Activated T-helper 17 cell treated with anti-CD3 and anti-CD28 coated beads, Interleukin-2, amount 50 U/mL, for 72 hours (primary cell): Measurements from ENCODE around the gene SDK2. TPM values are rescaled to one million over a fixed set of nuclear protein-coding genes. Genes with fewer than 3 reads are reported as not detected.
A peak's percentile ranks its signal among the peaks of the same experiment; 100 is the strongest.

Experiments used
- ATAC-seq: fragments of 150-1000 bp; cut with Tn5 transposase; replicated peaks from 2 replicates; pipeline ENCODE4 v1.10.0; 2021; ENCODE audit warnings: mild to moderate bottlenecking, moderate library complexity
- H3K27ac Mint-ChIP-seq: one replicate; pipeline ENCODE4 v1.8.0; 2022; ENCODE audit warnings: mixed read lengths
- H3K27me3 Mint-ChIP-seq: one replicate; pipeline ENCODE4 v1.8.0; 2022; ENCODE audit warnings: mixed read lengths
- H3K36me3 Mint-ChIP-seq: one replicate; pipeline ENCODE4 v1.8.0; 2022; ENCODE audit warnings: low read depth, mild to moderate bottlenecking, mixed read lengths
- H3K4me1 Mint-ChIP-seq: one replicate; pipeline ENCODE4 v1.8.0; 2022; ENCODE audit warnings: mixed read lengths
- H3K4me3 Mint-ChIP-seq: one replicate; pipeline ENCODE4 v1.8.0; 2022; ENCODE audit warnings: mild to moderate bottlenecking, mixed read lengths
- H3K9me3 Mint-ChIP-seq: one replicate; pipeline ENCODE4 v1.8.0; 2022; ENCODE audit warnings: mixed read lengths
- total RNA-seq, 2 donors: library from RNA; stranded (reverse); gene quantifications; one replicate each; pipeline ENCODE4 v1.2.3, GENCODE V29; 2022

SDK2 gene
- total RNA-seq, 2 donors from 2014 or later = 0.19 to 0.26 TPM

DNA sequence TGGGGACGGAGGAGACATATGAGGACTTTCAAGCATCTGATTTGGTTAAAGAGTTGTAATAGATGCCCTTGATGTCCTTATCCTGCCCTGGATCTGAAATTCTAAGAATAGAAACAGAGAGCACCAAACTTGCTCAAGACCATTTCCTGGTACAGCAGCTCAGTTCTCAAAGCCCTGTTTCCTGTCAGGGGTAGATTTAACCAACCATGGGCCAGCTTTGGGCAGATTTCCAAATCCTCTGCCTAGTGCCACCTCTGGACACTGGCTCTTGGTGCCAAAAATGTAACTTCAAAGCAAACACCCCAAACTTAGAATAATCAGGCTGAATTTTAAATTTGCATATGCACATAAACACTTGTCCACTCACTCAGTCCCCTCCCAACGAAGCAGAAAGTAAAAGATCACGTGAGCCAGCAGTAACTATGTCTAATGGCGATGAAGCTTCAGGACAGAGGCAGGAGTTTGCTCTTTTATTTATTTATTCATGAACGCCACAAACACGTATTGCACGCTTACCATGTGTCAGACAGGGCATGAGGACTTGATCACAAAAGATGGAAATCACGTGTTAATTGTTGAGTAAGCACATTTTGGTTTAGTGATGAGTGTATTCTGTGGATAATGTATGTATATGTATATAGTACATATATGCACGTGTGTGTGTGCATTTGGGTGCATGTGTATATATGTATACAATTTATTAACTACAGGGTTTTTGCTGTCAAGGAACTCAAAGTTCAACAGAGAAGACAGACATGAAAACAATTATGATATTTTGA, 23.1 kb upstream of the SDK2 start:
- peak; percentile 74 for ATAC-seq
- peak overlapping the region; percentile 58 for H3K4me3 Mint-ChIP-seq
- no peaks in the 10 kb centered on the region for H3K9me3 Mint-ChIP-seq
- no peaks in the 10 kb centered on the region for H3K27me3 Mint-ChIP-seq
- H3K36me3 Mint-ChIP-seq = no peaks in the 10 kb centered on the region
- H3K27ac Mint-ChIP-seq = peak overlapping the region; percentile 31
- H3K4me1 Mint-ChIP-seq = peaks cover 22% of the 10 kb centered on the region

DNA sequence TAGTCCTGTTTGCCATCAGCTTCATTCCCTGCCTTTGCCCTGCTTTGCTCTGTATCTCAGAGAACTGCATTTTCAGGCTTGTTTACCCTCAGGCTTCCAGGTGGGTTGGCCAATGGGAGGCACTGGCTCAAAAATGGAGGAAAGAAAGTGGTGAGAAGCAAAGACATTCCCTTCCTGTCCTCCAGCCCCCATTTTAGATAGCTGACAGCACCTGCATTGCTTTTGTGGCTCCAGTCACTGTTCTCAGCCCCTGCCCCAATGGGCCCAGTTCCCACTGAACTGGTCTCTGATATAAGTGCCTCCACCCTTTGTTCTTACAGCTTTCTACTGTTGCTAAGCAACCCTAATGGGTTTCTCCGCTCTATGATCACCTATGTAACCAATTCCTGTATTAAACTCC, 19.4 kb upstream of the SDK2 start:
- H3K27ac Mint-ChIP-seq = no peak overlapping the region
- H3K9me3 Mint-ChIP-seq = no peaks in the 10 kb centered on the region
- no peak for ATAC-seq
- H3K36me3 Mint-ChIP-seq = no peaks in the 10 kb centered on the region
- H3K4me1 Mint-ChIP-seq = peaks cover 22% of the 10 kb centered on the region
- H3K4me3 Mint-ChIP-seq = no peak overlapping the region
- H3K27me3 Mint-ChIP-seq = no peaks in the 10 kb centered on the region

DNA sequence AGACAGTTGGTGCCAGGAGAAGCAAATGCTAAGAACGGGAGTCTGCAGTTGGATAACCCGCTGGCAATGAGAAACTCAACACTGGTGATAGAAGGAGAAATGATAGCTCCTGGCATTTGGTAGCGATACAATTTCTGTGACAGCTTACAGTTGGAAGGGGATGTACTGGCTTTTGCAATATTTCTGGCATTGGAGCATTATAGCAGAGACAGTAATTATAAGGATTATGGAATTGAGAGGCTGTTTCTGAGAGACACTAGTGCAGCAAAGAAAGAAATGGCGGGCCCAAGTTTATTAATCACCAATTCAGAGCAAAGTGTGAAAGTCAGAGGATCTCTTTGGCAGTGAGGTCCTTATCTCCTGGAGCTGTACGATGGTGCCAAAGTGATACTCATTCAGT, 16.1 kb upstream of the SDK2 start:
- Mint-ChIP-seq H3K36me3 (no peaks in the 10 kb centered on the region), H3K4me3 (no peak overlapping the region), H3K4me1 (no peaks in the 10 kb centered on the region), H3K27ac (no peak overlapping the region), H3K27me3 (no peaks in the 10 kb centered on the region), H3K9me3 (peaks cover 3% of the 10 kb centered on the region)
- ATAC-seq = no peak

DNA sequence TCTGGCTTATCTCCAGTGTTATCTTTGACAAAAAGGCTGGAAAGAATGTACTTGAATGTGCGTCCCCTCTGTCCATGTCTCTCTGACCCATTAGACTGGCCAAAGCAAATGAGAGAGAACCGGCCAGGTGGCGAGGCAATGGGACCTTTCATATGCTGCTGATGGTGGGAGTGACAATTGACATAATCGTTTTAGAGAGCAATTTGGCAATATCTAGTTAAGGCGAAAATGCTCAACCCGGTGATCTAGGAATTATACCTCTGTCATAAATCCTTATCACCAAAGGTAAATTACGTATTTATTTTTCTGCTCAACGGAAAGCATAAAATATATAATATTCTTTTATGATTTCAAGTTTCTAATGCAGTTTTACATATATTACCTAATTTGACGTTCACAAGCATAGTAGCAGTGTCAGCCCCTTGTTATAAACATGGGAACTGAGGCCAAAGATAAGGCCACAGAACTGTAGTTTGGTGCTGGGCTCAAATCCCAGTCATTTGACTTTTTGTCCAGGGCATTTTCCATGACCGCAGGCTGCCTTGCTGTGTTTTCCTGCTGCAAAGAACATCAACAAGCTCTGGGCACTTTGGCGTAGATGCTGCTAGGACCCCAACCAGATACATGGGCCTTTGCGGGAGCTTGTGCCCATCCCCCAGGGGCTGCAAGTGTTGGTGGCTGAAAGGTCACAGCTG, 14.7 kb upstream of the SDK2 start:
- no peak for ATAC-seq
- Mint-ChIP-seq H3K27ac (no peak overlapping the region), H3K9me3 (peaks cover 13% of the 10 kb centered on the region), H3K4me1 (no peaks in the 10 kb centered on the region), H3K27me3 (no peaks in the 10 kb centered on the region), H3K4me3 (no peak overlapping the region), H3K36me3 (no peaks in the 10 kb centered on the region)

GRCh38 chr17:73657473-73658116, 13.3 kb upstream of the SDK2 start:
- Mint-ChIP-seq H3K27ac (no peak overlapping the region), H3K4me1 (no peaks in the 10 kb centered on the region), H3K36me3 (no peaks in the 10 kb centered on the region), H3K27me3 (no peaks in the 10 kb centered on the region), H3K9me3 (peaks cover 21% of the 10 kb centered on the region), H3K4me3 (no peak overlapping the region)
- peak; percentile 44 for ATAC-seq

- Mint-ChIP-seq H3K4me3 (no peak overlapping the region), H3K4me1 (no peaks in the 10 kb centered on the region), H3K9me3 (peaks cover 21% of the 10 kb centered on the region), H3K27me3 (no peaks in the 10 kb centered on the region), H3K27ac (no peak overlapping the region), H3K36me3 (no peaks in the 10 kb centered on the region)
- no peak for ATAC-seq
Measured at GRCh38 chr17:73654241-73654640, 10.0 kb upstream of the SDK2 start.

GRCh38 chr17:73653810-73654209, 9.6 kb upstream of the SDK2 start:
- no peaks in the 10 kb centered on the region for H3K36me3 Mint-ChIP-seq
- no peaks in the 10 kb centered on the region for H3K27me3 Mint-ChIP-seq
- H3K27ac Mint-ChIP-seq = no peak overlapping the region
- H3K9me3 Mint-ChIP-seq = peaks cover 21% of the 10 kb centered on the region
- H3K4me3 Mint-ChIP-seq = no peak overlapping the region
- H3K4me1 Mint-ChIP-seq = no peaks in the 10 kb centered on the region
- ATAC-seq = no peak

DNA sequence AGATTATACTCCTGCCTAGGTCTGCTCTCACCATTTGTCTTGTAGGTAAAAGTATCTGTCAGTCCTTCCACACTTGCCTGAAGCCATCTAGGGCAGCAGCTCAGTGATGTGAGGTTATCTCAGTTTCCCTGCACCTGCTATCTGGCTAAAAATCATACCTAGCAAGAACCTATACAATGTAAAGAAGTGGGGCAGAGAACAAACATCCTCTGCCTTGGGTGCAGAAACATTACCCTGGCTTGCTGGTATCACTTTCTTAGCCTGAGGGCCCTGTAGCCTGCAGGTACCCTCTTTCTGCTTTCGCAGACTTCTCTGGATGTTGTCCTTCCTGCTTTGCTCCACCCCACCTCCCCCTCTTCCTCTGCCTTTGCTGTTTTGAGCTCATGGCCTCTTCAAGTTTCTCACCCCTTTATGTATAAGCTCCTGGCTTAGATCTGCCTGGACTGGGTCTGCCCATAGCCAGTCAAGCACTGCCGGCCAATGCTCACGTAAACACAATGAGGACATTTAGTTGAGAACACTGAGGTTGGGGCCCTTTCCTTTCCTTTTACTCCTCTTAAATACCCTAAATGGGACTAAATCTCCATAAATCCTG, 8.7 kb upstream of the SDK2 start:
- H3K36me3 Mint-ChIP-seq = no peaks in the 10 kb centered on the region
- H3K9me3 Mint-ChIP-seq = peaks cover 21% of the 10 kb centered on the region
- no peak for ATAC-seq
- H3K27me3 Mint-ChIP-seq = peaks cover 3% of the 10 kb centered on the region
- no peak overlapping the region for H3K27ac Mint-ChIP-seq
- no peak overlapping the region for H3K4me3 Mint-ChIP-seq
- no peaks in the 10 kb centered on the region for H3K4me1 Mint-ChIP-seq

DNA sequence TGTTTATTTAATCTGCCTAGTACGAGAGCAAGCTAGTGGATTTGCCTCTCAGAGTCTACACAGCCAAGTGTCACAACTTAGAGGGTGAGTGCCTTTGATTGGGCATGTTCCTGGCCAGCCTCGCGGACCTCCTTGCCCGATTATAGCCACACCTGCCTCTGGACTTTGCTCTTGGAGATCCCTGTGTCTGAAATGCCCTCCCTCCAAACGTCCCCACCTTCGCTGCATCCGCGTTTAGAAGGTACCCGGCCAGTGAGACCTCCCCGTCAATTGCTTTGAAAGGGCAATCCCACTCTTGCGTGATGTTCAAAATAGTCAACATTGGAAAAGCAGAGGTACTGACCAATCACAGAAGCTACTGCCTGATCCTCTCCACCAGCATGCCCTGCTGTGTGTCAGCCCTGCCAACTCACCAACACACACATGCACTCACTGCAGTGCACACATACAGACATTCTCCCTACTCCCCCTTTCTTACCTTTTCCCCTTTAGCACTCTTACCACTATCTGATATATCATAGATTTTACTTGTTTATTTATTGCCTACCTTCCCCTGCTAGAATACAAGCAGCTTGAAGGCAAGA, 6.5 kb upstream of the SDK2 start:
- no peaks in the 10 kb centered on the region for H3K36me3 Mint-ChIP-seq
- H3K4me3 Mint-ChIP-seq = no peak overlapping the region
- H3K27me3 Mint-ChIP-seq = peaks cover 16% of the 10 kb centered on the region
- H3K27ac Mint-ChIP-seq = no peak overlapping the region
- ATAC-seq = no peak
- peaks cover 21% of the 10 kb centered on the region for H3K9me3 Mint-ChIP-seq
- no peaks in the 10 kb centered on the region for H3K4me1 Mint-ChIP-seq

GRCh38 chr17:73650140-73650539, 5.9 kb upstream of the SDK2 start:
- peak; percentile 43 for ATAC-seq

DNA sequence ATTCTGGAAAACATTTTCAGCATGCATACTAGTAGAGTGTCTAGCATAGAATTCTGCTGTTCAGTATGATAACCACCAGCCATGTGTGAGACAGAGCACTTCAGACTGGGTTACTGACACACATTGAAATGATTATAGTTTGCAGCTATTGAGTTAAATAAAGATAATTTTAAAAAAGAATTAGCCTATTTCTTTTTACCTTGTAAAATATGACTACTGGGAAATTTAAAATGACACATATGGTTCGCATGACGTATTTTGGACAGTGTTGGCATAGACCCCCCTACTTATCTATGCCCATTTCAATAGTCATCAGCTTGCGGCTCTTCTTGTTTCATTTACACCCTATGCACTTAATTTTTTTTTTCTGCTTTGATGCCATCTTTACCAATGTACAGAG, 4.7 kb upstream of the SDK2 start:
- H3K27me3 Mint-ChIP-seq = peaks cover 16% of the 10 kb centered on the region

More at GRCh38 chr17:73650140-73650539, 5.9 kb upstream of the SDK2 start:
- peaks cover 18% of the 10 kb centered on the region for H3K9me3 Mint-ChIP-seq
- H3K4me3 Mint-ChIP-seq = no peak overlapping the region
- no peaks in the 10 kb centered on the region for H3K36me3 Mint-ChIP-seq
- no peak overlapping the region for H3K27ac Mint-ChIP-seq
- H3K4me1 Mint-ChIP-seq = no peaks in the 10 kb centered on the region
- peaks cover 16% of the 10 kb centered on the region for H3K27me3 Mint-ChIP-seq

GRCh38 chr17:73648543-73648820, 4.2 kb upstream of the SDK2 start:
- ATAC-seq = no peak
- H3K36me3 Mint-ChIP-seq = no peaks in the 10 kb centered on the region
- H3K4me3 Mint-ChIP-seq = no peak overlapping the region
- no peaks in the 10 kb centered on the region for H3K4me1 Mint-ChIP-seq
- H3K27me3 Mint-ChIP-seq = peaks cover 16% of the 10 kb centered on the region
- peaks cover 5% of the 10 kb centered on the region for H3K9me3 Mint-ChIP-seq
- no peak overlapping the region for H3K27ac Mint-ChIP-seq

More for the DNA sequence above, 4.7 kb upstream of the SDK2 start:
- no peaks in the 10 kb centered on the region for H3K4me1 Mint-ChIP-seq
- H3K36me3 Mint-ChIP-seq = no peaks in the 10 kb centered on the region
- H3K27ac Mint-ChIP-seq = no peak overlapping the region
- peaks cover 7% of the 10 kb centered on the region for H3K9me3 Mint-ChIP-seq
- no peak for ATAC-seq
- no peak overlapping the region for H3K4me3 Mint-ChIP-seq

- Mint-ChIP-seq H3K36me3 (no peaks in the 10 kb centered on the region), H3K4me3 (no peak overlapping the region), H3K27ac (no peak overlapping the region), H3K27me3 (peaks cover 16% of the 10 kb centered on the region), H3K9me3 (no peaks in the 10 kb centered on the region), H3K4me1 (no peaks in the 10 kb centered on the region)
- ATAC-seq = no peak
Measured at GRCh38 chr17:73647772-73648542, 3.7 kb upstream of the SDK2 start.

DNA sequence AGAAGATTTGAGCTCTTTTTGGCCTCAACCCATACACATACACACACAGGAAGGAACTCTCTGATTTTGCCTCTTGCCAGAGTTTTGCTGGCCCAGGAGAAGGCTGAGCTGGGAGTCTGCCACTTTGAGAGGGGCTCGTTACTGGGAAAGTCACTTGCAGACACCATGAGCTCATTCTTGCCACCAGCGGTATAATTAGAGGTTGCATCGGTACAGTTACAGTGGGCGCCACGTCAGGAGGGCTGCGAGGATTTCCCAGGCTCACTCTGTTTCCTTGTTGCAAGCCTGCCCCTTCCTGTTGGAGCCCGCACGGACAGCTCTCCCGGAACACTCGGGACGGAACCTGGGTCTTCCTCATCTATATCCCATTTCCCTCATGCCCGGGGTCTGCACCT, 3.1 kb upstream of the SDK2 start:
- H3K27ac Mint-ChIP-seq = no peak overlapping the region
- H3K4me3 Mint-ChIP-seq = no peak overlapping the region
- H3K9me3 Mint-ChIP-seq = no peaks in the 10 kb centered on the region
- no peaks in the 10 kb centered on the region for H3K4me1 Mint-ChIP-seq
- no peak for ATAC-seq
- H3K36me3 Mint-ChIP-seq = no peaks in the 10 kb centered on the region
- peaks cover 16% of the 10 kb centered on the region for H3K27me3 Mint-ChIP-seq
